ENCODE results near the gene MNAT1. TPM values are rescaled to one million over a fixed set of nuclear protein-coding genes. Genes with fewer than 3 reads are reported as not detected.

MNAT1 gene
- total and polyA plus RNA-seq, 2 experiments from 2014 or later, result 22.2 to 55.2 TPM

GRCh38 chr14:60935319-60935718 lies 200.8 kb downstream of the MNAT1 start:
- no peak for DNase-seq (ENCODE audit: low read depth in 1 of 2, low spot score in 1 of 2)
- H3K4me3 ChIP-seq, result no peak overlapping the region
- no peak for TF ChIP-seq CTCF (IDR thresholded peaks at IDR 0.05; ENCODE audit: low read depth, low read length)
- no peak overlapping the region for H3K27ac ChIP-seq
- H3K9me3 ChIP-seq (ENCODE audit: low read depth), result no peaks in the 10 kb centered on the region
- no peaks in the 10 kb centered on the region for H3K4me1 ChIP-seq (ENCODE audit: low read depth)
- no peaks in the 10 kb centered on the region for H3K36me3 ChIP-seq
- no peaks in the 10 kb centered on the region for H3K27me3 ChIP-seq

GRCh38 chr14:60943637-60944032 lies 209.1 kb downstream of the MNAT1 start:
- H3K27me3 ChIP-seq, result no peaks in the 10 kb centered on the region
- H3K9me3 ChIP-seq (ENCODE audit: low read depth), result no peaks in the 10 kb centered on the region
- H3K4me3 ChIP-seq, result no peak overlapping the region
- no peak for TF ChIP-seq CTCF (IDR thresholded peaks at IDR 0.05; ENCODE audit: low read depth, low read length)
- no peak for DNase-seq (ENCODE audit: low read depth in 1 of 2, low spot score in 1 of 2)
- peaks cover 12% of the 10 kb centered on the region for H3K4me1 ChIP-seq (ENCODE audit: low read depth)
- no peaks in the 10 kb centered on the region for H3K36me3 ChIP-seq
- no peak overlapping the region for H3K27ac ChIP-seq

GRCh38 chr14:60944204-60944603 lies 209.6 kb downstream of the MNAT1 start:
- peak; percentile 2 to 40 for DNase-seq (ENCODE audit: low read depth in 1 of 2, low spot score in 1 of 2)
- no peaks in the 10 kb centered on the region for H3K27me3 ChIP-seq
- no peak overlapping the region for H3K27ac ChIP-seq

GRCh38 chr14:60945984-60946383 lies 211.4 kb downstream of the MNAT1 start:
- no peaks in the 10 kb centered on the region for H3K27me3 ChIP-seq
- H3K4me3 ChIP-seq, result no peak overlapping the region
- H3K9me3 ChIP-seq (ENCODE audit: low read depth), result no peaks in the 10 kb centered on the region
- no peak overlapping the region for H3K27ac ChIP-seq
- no peak for TF ChIP-seq CTCF (IDR thresholded peaks at IDR 0.05; ENCODE audit: low read depth, low read length)
- H3K4me1 ChIP-seq (ENCODE audit: low read depth), result peaks cover 12% of the 10 kb centered on the region
- DNase-seq (ENCODE audit: low read depth in 1 of 2, low spot score in 1 of 2), result no peak
- H3K36me3 ChIP-seq, result no peaks in the 10 kb centered on the region

More at GRCh38 chr14:60944204-60944603, 209.6 kb downstream of the MNAT1 start:
- H3K4me3 ChIP-seq, result no peak overlapping the region
- peaks cover 12% of the 10 kb centered on the region for H3K4me1 ChIP-seq (ENCODE audit: low read depth)
- no peaks in the 10 kb centered on the region for H3K9me3 ChIP-seq (ENCODE audit: low read depth)
- TF ChIP-seq CTCF (IDR thresholded peaks at IDR 0.05; ENCODE audit: low read depth, low read length), result no peak
- H3K36me3 ChIP-seq, result no peaks in the 10 kb centered on the region

GRCh38 chr14:60946773-60947172 lies 212.2 kb downstream of the MNAT1 start:
- TF ChIP-seq CTCF (IDR thresholded peaks at IDR 0.05; ENCODE audit: low read depth, low read length), result no peak
- Histone ChIP-seq H3K4me3 (no peak overlapping the region), H3K27ac (no peak overlapping the region), H3K9me3 (ENCODE audit: low read depth) (no peaks in the 10 kb centered on the region), H3K27me3 (no peaks in the 10 kb centered on the region), H3K36me3 (no peaks in the 10 kb centered on the region), H3K4me1 (ENCODE audit: low read depth) (peaks cover 12% of the 10 kb centered on the region)
- no peak for DNase-seq (ENCODE audit: low read depth in 1 of 2, low spot score in 1 of 2)
